Limb (tissue), 2 donors: Measurements from ENCODE around the gene CWF19L2.
A peak's percentile ranks its signal among the peaks of the same experiment; 100 is the strongest.
"Not testable (repeated sequence)": the region's sequence is repeated elsewhere in the genome, so short reads cannot be mapped to it uniquely, and the experiment has no call there.

Experiments used
- DNase-seq, 2 donors: peaks; one replicate each; pipeline ENCODE4 v3.0.0-alpha.2; 2016; ENCODE audit errors: extremely low spot score in 2 of 2

CWF19L2 gene

DNA sequence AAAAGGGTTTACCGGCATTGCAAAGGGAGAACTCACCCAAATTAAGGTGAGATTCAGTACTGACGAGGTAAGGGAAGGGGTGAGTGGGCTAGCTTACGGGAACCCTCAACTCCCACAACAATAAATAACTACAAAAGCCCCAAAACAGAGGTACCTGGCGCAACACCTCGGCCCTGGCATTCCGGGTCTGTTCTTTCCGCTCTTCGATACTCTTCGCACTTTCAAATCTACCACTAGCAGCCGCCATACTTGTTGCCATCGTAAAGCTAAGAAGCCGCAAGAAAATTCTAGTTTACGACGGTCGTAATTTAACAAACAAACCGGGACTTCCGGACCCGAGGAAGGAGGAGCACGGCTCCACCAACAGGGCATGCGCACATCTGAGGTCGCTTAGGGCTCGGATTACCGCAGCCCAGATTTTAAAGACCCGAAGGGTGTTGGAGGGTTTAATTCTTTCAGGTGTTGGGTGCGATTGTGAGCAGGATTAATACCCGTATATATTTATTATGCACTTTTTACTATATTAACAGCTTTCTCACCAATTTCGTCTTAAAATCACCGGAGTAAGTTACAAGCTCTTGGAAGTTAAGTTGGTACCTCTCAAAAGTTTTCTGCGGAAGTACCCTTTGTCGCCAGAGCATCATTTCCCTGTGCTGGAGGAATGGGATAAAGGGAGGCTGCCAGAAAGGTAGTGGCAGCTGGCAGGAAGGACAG is at the start of gene CWF19L2:
Gene CWF19L2 (minus strand): TSS at position 268 of the 714 bp plus-strand sequence. CDS start 9 bp downstream, at position 259.
- DNase-seq: peak; percentile 85 to 99

DNA sequence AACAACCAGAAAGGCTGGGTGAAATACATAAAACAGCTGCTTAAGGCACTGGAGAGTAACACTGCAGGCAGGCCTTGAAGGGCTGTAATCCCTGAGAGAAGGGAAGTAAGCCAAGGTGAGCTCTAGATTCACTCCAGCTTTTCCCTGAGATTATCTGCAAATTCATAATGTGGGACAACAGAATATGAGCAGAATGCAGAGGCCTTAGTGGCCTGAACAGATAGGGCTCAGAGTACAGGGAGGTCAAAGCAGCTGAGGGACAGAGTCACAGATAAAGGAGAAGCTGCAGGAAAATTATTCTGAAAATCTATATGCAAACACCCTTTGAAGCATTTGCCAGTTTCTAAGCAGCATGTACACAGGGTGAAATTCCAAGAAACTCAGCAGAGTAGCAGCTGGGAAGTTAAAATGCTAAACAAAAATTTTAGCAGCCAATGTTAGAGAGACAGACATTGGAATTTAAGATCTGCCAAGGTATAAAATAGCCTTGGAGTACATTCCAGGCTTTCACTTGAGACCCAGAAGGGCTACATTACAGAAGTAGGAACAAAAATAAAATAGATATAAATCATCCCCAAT is 48.1 kb upstream of the CWF19L2 start:
- DNase-seq: peak in 1 of 2 donors; percentile 6

DNA sequence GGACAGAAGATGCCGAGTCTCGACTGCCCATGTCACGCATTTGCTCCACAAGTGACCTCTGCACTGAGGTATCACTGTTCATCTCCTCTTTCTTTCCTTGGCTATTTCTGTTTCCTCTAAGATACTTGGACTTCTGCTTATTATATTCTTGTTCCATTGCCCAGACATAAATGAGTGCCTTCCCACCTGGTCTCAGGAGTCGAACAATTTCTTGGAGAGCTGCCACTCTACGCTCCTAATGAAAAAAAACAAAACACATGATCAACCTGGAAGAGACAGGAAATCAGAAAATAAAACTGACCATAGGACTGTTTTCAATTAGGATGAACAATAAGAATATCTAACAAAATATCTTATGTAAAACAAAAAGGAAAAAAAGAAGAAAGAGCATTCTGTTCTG is 47.4 kb upstream of the CWF19L2 start:
- DNase-seq: peak in 1 of 2 donors; percentile 24

DNA sequence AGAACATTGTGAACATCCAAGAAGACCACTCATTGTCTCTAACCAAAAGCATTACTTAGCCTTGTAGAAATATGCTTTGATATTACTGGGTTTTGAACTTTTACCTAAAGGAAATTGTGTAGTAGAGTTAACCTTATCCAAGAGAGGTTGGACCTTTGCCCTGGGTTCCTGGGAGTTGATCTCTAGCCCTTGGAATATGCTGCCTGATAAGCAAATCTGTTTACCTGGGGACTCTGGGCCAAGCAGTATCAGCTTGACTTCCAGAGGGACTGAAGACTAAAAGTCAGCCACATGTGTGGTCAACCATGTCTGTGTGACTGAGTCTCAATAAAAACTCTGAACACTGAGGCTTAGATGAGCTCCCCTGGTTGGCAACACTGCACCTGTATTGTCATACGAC is 44.1 kb upstream of the CWF19L2 start:
- no peak for DNase-seq

DNA sequence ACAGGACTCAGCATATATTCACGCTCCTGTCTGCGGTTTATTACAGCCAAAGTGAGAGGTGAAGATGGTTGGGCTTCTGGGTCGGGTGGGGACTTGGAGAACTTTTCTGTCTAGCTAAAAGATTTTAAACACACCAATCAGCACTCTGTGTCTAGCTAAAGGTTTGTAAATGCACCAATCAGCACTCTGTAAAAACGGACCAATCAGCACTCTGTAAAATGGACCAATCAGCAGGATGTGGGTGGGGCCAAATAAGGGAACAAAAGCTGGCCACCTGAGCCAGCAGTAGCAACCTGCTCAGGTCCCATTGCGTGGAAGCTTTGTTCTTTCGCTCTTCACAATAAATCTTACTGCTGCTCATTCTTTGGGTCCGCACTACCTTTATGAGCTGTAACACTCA is 39.7 kb upstream of the CWF19L2 start:
- DNase-seq: not testable (repeated sequence)

DNA sequence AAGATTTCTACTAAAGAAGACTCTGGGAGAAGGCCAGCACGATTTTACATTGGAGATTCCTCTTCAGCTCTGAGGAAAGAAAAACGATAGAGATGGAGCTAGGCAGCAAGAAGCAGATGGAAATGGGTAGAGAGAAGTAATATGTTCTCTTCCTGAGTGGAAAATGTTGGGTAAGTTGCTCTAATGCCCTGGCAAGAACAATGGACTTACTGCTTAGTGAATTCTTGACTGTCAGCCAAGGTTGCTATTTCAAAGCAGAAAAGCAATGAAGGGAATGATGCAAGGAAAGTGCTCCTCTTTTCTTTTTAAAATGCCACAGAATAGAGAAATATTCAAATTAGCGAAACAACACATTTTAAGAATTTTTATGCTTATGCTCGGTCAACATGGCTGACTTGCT is 38.4 kb upstream of the CWF19L2 start:
- peak in 1 of 2 donors; percentile 12 for DNase-seq

DNA sequence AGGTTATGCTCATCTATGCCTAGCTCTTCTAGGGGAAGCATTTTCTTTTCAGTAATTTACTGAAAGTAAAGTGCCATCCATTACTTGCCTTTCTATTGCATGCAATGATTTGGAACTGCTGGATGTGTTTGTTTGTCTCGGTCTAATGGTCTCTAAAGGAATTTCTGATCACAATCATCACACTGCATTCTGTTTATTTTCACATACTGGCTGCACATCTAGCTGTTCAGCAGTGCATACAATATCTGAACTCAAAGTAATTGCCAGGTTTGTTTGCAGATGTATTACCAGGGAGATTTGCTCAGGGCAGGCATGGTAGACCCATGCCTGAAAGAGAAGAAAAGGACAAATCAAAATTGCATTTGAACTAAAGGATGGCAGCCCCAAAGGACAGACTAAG is 36.4 kb upstream of the CWF19L2 start:
- no peak for DNase-seq

DNA sequence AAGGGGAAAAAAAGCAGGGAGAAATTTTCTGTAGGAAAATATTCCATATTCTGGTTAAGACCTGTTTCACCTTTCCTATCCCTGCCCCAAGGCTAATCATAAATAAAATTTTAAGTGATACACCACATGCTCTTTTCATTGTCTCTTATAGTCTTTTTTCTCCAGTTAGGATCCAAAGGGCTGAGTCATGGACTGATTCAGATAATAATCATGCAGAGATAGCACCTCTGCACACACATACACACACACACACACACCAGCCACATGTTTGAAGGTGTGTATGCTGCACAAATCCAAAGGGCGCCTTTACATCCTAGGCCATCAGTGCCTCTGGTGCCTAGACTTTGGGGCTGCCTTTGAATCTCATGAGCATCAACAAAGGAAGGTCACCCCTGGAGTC is 35.5 kb upstream of the CWF19L2 start:
- no peak for DNase-seq

DNA sequence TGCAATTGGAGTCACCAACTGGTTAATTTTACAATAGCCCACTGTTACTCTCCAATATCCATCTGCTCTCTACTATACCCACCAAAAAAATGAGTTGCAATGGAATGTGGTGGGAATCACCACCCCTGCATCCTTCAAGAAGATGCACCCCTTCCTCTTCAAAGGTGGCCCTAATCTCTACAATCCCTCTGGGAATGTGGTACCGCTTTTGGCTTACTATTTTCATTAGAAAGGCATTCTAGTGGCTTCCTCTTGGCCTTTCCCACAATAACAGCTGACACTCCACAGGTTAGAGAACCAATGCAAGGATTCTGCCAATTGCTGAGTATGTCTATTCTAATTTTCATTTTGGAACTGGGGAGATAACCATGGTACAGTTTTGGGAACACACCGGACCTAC is 33.2 kb upstream of the CWF19L2 start:
- no peak for DNase-seq

DNA sequence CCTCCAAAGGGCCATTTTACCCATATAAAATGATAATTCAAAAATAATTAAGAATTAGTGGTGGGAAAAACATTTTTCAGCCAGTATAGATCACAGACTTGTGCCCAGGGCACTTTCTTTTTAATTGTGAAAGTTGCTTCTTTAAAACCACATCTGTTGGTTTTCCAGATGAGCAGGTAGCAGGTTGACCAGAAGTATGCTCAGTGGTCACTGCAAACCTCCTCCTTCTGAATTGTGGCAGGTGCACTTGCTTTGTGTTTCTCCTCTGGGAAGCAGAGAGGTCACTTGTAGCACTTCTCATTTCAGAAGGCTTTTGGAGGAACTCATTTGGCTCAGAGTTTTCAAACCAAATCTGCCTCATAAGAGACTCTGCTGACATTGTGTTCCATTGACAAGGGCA is 24.6 kb upstream of the CWF19L2 start:
- no peak for DNase-seq

DNA sequence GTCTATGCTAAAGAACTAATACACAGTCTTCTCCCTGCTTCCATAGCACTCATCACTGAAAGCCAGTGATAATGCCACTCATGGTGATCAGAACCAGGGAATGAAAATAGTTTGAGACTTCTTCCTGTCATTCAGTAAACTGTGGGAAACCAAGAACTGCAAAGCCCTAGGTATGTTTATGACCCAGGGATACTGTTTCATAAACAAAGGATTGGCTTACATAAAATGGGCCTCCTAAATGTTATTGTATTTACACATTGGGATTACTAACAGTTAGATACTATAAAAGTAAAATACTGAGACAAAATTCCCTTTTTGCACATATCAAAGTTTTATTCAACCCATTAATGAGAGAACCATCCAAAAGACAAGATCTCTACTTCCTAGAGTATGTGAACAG is 21.3 kb upstream of the CWF19L2 start:
- DNase-seq: no peak

DNA sequence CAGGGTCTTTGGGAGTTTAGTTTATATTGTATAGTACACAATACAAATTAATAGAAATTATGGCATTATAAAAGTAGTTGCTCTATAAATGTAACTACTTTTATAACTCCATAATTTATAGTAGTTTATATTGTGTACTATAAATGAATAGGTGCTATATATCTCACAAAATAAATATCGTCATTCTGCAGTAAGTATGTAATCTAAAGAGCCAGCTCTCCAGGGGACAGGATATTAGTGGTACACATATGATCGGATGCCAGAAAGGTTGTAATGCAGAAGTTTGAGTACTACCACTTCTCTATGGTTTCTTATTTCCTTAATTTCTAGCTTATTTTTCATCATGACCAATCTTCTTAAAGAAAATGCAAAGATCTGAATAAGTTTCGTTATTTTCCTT is 20.2 kb upstream of the CWF19L2 start:
- DNase-seq: no peak

DNA sequence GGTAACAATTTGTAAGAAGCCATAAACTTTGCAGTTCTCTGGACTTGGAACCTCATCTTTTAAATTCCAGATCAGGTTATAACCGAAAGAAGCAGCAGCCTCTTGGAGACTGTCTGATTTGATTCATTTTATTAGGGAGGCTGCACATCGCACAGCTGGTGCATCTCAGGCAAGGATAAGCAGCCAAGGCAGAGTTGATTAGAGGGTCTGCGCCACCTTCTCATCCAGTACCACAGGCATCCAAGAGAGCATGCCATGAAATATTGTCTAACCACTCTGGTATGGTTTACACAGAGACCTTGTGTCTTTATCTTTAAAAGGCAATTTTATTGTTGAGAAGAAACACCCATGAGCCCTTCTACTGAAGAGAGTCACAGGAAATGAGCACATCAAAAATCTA is 16.2 kb upstream of the CWF19L2 start:
- no peak for DNase-seq

DNA sequence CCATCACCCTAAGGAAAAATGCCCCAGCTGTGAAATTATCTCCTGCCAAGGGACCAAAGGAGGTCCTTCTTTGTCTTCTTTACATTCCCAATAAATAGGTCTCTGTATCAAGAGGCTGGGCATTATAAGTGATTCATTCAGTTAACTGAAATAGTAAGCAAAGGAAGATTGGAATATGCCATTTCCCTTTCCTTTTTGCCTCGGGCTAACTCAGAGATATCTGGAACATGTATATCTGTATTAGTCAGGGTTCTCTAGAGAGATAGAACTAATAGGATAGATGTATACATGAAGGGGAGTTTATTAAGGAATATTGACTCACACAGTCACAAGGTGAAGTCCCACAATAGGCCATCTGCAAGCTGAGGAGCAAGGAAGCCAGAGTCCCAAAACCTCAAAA is 15.3 kb upstream of the CWF19L2 start:
- DNase-seq: no peak

DNA sequence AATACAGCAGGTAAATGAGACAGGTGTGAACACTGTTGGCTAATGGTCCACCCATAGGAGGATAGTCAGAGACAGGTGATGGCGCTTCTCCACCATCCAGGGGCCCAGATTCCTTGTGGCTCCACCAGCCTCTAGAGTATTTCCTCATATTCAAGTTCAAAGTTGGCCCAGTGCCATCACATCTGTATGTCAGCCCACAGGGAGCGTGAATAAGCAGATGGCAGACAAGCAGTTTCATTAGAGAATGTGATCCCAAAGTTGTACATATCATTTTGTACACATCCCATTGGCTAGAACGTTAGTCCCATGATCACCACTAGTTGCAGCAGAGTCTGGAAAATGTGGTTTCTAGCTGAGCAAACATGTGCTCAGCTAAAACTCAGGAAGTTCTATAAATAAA is 11.0 kb upstream of the CWF19L2 start:
- DNase-seq: peak in 1 of 2 donors; percentile 4

DNA sequence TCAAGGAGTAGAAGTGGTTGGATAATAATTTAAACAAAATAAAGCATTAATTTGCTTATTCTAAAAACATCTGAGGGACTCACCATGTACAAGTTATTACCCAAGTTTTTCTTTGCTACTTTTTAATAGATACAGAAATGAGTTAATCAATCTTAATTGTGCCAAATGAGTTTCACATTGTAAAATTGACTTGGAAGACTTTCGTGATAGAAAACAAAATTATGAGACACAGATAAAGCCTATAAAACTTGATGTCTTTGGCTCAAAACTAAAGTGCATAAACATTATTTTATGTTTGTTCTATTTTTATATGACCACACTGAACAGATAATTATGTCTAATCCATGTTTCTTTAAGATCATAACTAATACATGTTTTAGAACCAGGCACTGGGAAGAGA is 10.1 kb upstream of the CWF19L2 start:
- no peak for DNase-seq

DNA sequence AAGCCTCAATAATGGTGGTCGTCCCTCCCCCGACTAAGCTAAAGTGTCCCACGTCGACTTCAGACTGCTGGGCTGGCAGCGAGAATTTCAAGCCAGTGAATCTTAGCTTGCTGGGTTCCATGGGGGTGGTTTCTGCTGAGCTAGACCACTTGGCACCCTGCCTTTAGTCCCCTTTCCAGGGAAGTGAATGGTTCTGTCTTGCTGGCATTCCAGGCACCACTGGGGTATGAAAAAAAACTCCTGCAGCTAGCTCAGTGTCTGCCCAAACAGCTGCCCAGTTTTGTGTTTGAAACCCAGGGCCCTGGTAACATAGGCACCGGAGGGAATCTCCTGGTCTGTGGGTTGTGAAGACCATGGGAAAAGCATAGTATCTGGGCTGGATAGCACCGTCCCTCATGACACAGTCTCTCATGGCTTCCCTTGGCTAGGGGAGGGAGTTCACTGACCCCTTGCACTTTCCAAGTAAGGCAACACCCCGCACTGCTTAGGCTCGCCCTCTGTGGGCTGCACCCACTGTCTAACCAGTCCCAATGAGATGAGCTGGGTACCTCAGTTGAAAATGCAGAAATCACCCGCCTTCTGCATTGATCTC is 8.7 kb upstream of the CWF19L2 start:
- DNase-seq: not testable (repeated sequence)

DNA sequence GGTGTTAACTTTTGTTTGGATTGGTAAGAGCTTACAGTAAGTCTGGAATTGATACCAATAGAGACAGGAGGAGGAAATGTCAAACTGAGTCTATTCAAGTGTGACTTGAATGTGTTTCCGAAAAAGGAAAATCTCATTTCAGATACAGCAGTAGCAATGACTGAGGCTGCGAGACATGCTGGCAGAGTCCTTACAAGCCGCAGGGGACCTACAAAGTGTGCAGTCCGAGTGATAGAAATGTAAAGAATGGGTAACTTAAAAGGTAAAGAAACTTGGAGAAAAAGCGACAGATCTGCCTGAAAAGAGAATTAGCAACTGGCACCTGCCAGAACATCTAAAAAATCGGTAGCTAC is 444 bp downstream of the CWF19L2 start:
- peak in 1 of 2 donors; percentile 8 for DNase-seq

DNA sequence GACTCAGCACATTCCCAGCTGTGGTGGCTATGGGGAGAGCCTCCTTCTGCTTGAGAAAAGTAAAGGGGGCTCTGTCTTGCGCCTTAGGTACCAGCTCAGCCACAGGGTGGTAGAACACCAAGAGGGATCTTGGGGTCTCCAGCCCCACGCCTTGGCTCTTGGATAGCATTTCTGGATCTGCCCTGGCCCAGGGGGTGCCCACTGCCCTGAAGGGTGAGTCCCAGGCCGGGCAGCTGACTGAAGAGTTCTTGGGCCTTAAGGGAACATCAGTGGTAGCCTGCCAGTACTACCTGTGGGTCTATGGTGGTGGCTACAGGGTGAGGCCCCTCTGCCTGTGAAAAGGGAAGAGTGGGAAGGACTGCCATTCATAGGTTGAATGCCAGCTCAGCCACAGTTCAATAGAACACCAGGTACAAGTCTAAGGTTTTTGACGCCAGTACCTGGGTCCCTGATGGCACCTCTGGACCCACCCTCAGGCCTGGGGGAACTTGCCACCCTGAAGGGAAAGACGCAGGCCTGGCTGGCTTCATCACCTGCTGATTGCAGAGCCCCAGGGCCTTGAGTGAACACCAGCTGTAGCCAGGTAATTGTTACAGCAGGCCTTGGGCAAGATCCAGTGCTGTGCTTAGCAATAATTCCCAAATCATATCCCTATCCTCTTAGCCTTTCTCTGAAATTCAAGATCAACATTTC is 3.9 kb downstream of the CWF19L2 start:
- no peak for DNase-seq

DNA sequence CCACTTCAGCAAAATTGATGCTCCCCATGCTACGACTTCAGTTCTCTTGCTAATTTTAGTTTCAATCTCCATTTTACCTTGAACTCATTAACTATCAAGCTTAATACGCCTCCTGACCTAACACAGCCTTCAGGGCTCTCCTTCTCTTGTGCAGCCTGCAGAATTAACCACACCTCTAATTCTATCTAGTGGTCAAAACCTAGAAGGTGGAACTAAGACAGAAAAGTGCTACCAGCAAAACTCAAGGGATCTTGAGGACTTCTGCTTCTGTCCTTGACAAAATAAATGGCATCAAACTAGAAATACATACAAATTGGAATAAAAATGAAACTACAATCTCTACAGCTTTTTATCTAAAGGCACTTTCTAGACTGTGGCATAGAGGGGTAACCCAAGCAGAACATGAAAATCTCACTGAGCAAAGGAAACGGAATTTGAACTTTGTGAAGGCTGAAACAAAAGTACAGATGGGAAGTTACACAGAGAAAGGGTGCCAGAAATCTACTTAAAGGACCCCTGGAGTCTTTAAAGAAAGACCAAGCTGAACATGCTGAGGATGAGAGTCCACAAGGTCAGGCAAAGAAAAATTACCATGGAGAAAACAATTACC is 10.7 kb downstream of the CWF19L2 start:
- no peak for DNase-seq

DNA sequence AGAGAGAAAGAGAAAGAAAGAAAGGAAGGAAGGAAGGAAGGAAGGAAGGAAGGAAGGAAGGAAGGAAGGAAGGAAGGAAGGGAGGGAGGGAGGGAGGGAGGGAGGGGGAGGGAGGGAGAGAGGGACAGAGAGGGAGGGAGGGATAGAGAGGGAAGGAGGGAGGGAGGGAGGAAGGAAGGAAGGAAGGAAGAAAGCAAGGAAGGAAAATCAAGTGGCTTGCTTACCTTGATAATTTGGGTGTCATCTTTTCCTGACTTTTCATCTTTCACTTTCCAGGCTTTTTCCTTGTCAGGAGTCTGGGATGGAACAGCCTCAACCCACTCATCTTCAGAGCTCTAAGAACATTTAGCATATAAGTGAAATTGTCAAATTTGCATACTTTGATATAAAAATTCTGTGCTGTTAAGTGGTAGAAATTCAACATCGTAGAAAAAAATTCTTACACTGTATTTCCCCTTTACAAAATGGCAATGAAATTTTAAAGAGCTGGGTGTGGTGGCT is 14.9 kb downstream of the CWF19L2 start:
- no peak for DNase-seq
